Measurements from ENCODE around the gene HLCS. TPM values are rescaled to one million over a fixed set of nuclear protein-coding genes. Genes with fewer than 3 reads are reported as not detected.

HLCS gene
- total and polyA plus RNA-seq, 2 donors (not counting 1 experiment from before 2014, with no cell fraction given), result 23.1 to 40.0 TPM

GRCh38 chr21:36909423-36909822 is 57.0 kb downstream of the HLCS start:
- peaks cover 13% of the 10 kb centered on the region for H3K4me1 ChIP-seq (ENCODE audit: control insufficient read depth, extremely low read depth, insufficient read depth, low read length)
- no peak overlapping the region for H3K4me3 ChIP-seq (replicated peaks in 1 of 4; ENCODE audit: control extremely low read depth in 1 of 4, insufficient read depth in 1 of 4, low read depth in 3 of 4, low read length in 4 of 4)
- no peaks in the 10 kb centered on the region for H3K9me3 ChIP-seq (ENCODE audit: control insufficient read depth, insufficient read depth, low read depth, low read length)
- H2AFZ ChIP-seq (ENCODE audit: low read length), result no peak overlapping the region
- no peaks in the 10 kb centered on the region for H3K36me3 ChIP-seq (ENCODE audit: control insufficient read depth, insufficient read depth, low read length)
- peak overlapping the region; percentile 51 for H3K9ac ChIP-seq (ENCODE audit: insufficient read depth, low read length)
- H3K79me2 ChIP-seq (ENCODE audit: control insufficient read depth, insufficient read depth, low read length), result no peaks in the 10 kb centered on the region
- TF ChIP-seq EZH2 (IDR thresholded peaks at IDR 0.05; ENCODE audit: low read length, missing control alignments) (no peak), CTCF (conservative IDR thresholded peaks at IDR 0.05 in 1 of 2, IDR thresholded peaks at IDR 0.05 in 1 of 2; ENCODE audit: low read depth in 1 of 2, low read length in 2 of 2) (no peak)
- peak; percentile 12 to 20 for DNase-seq (ENCODE audit: low read depth in 2 of 2)
- H3K27me3 ChIP-seq (ENCODE audit: control insufficient read depth, insufficient read depth, low read length), result no peaks in the 10 kb centered on the region
- peaks cover 2% of the 10 kb centered on the region for H4K20me1 ChIP-seq (ENCODE audit: control insufficient read depth, extremely low read depth, insufficient read depth, low read length)
- peak overlapping the region; percentile 11 for H3K4me2 ChIP-seq (ENCODE audit: extremely low read depth, insufficient read depth, low read length)
- peak overlapping the region; percentile 92 for H3K27ac ChIP-seq (ENCODE audit: insufficient read depth, low read length)

DNA sequence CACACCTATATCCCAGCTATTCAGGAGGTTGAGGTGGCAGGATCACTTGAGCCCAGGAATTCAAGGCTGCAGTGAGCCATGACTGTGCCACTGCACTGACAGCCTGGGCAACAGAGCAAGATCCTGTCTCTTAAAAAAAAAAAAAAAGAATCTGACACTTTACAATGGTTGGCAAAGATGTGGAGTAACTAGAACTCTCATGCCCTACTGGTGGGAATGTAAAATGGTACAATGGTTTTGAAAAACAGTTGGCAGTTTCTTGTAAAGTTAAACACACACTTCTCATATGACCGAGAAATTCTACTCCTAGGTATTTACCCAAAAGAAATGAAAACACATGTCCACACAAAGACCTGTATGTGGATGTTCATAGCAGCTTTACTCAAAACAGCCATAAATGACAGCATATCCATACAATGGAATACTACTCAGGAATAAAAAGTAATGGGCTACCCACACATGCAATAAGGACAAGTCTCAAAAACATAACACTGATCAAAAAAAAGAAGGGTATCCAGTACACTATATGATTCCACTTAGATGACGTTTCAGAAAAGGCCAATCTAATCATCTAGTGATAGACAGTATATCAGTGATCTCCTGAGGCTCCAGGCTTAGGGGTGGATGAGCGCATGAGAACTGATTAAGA is 58.1 kb downstream of the HLCS start:
- peak; percentile 27 to 28 for DNase-seq (ENCODE audit: low read depth in 2 of 2)
- Histone ChIP-seq H3K4me1 (ENCODE audit: control insufficient read depth, extremely low read depth, insufficient read depth, low read length) (peaks cover 13% of the 10 kb centered on the region), H3K9me3 (ENCODE audit: control insufficient read depth, insufficient read depth, low read depth, low read length) (no peaks in the 10 kb centered on the region), H3K36me3 (ENCODE audit: control insufficient read depth, insufficient read depth, low read length) (no peaks in the 10 kb centered on the region), H4K20me1 (ENCODE audit: control insufficient read depth, extremely low read depth, insufficient read depth, low read length) (peaks cover 2% of the 10 kb centered on the region), H3K27me3 (ENCODE audit: control insufficient read depth, insufficient read depth, low read length) (no peaks in the 10 kb centered on the region), H3K9ac (ENCODE audit: insufficient read depth, low read length) (no peak overlapping the region), H3K4me2 (ENCODE audit: extremely low read depth, insufficient read depth, low read length) (no peak overlapping the region), H3K4me3 (replicated peaks in 1 of 4; ENCODE audit: control extremely low read depth in 1 of 4, insufficient read depth in 1 of 4, low read depth in 3 of 4, low read length in 4 of 4) (no peak overlapping the region), H3K27ac (ENCODE audit: insufficient read depth, low read length) (peak overlapping the region; percentile 92), H2AFZ (ENCODE audit: low read length) (no peak overlapping the region), H3K79me2 (ENCODE audit: control insufficient read depth, insufficient read depth, low read length) (no peaks in the 10 kb centered on the region)
- peak; percentile 11 to 28 for TF ChIP-seq CTCF (conservative IDR thresholded peaks at IDR 0.05 in 1 of 2, IDR thresholded peaks at IDR 0.05 in 1 of 2; ENCODE audit: low read depth in 1 of 2, low read length in 2 of 2)
- TF ChIP-seq EZH2 (IDR thresholded peaks at IDR 0.05; ENCODE audit: low read length, missing control alignments), result no peak

DNA sequence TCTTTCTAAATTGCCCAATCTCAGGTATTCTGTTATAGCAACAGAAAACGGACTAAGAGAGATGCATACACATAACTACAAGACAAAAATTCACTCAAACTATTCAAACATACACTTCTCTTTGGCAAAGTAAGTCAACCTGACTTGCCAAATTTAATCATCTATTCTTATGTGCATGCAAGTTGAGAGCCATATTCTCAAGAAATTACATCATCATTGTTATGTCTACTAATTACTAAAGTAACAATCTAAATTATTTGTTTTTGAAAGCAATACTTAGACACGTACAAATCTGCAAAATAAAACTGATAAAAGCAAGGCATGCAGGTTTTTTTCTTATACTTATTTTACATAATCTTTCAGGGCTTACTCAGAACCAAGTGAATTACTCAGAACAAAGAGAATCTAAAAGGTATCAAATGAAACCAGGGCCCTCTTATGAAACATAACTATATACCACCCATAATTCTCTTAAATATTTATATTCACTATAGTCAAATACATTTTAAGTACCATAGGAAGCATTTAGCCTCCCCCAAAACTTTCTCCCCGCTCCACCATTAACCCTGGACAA is 62.3 kb downstream of the HLCS start:
- TF ChIP-seq EZH2 (IDR thresholded peaks at IDR 0.05; ENCODE audit: low read length, missing control alignments) (no peak), CTCF (conservative IDR thresholded peaks at IDR 0.05 in 1 of 2, IDR thresholded peaks at IDR 0.05 in 1 of 2; ENCODE audit: low read depth in 1 of 2, low read length in 2 of 2) (no peak)

More for the DNA sequence above, 62.3 kb downstream of the HLCS start:
- Histone ChIP-seq H4K20me1 (ENCODE audit: control insufficient read depth, extremely low read depth, insufficient read depth, low read length) (peaks cover 2% of the 10 kb centered on the region), H3K27ac (ENCODE audit: insufficient read depth, low read length) (no peak overlapping the region), H3K9me3 (ENCODE audit: control insufficient read depth, insufficient read depth, low read depth, low read length) (no peaks in the 10 kb centered on the region), H3K4me1 (ENCODE audit: control insufficient read depth, extremely low read depth, insufficient read depth, low read length) (no peaks in the 10 kb centered on the region), H3K4me3 (replicated peaks in 1 of 4; ENCODE audit: control extremely low read depth in 1 of 4, insufficient read depth in 1 of 4, low read depth in 3 of 4, low read length in 4 of 4) (no peak overlapping the region), H3K27me3 (ENCODE audit: control insufficient read depth, insufficient read depth, low read length) (no peaks in the 10 kb centered on the region), H3K36me3 (ENCODE audit: control insufficient read depth, insufficient read depth, low read length) (no peaks in the 10 kb centered on the region), H3K4me2 (ENCODE audit: extremely low read depth, insufficient read depth, low read length) (no peak overlapping the region), H3K79me2 (ENCODE audit: control insufficient read depth, insufficient read depth, low read length) (no peaks in the 10 kb centered on the region), H3K9ac (ENCODE audit: insufficient read depth, low read length) (no peak overlapping the region), H2AFZ (ENCODE audit: low read length) (no peak overlapping the region)
- no peak for DNase-seq (ENCODE audit: low read depth in 2 of 2)
